Adrenal gland (tissue), 12 donors: Measurements from ENCODE around the gene APRT. TPM values are rescaled to one million over a fixed set of nuclear protein-coding genes. Genes with fewer than 3 reads are reported as not detected.
A peak's percentile ranks its signal among the peaks of the same experiment; 100 is the strongest.

Experiments
- DNase-seq, 7 donors: peaks; one replicate each; pipeline ENCODE4 v3.0.0-alpha.2; 2019 to 2020
- H3K27ac ChIP-seq, 5 donors: fragments of 200-600 bp; sonication (generic) in 4 of 5; 1 replicate in 3 of 5; 2 replicates in 2 of 5; pipeline versions ENCODE4 v1.5.1 to v1.8.0; 2016 to 2020; ENCODE audit warnings: mild to moderate bottlenecking in 1 of 5
- H3K27me3 ChIP-seq: fragments of 200-600 bp; 2 replicates; pipeline ENCODE4 v1.8.0; 2021
- H3K36me3 ChIP-seq, 2 donors: fragments of 200-600 bp; replicated peaks in 1 of 2; 1 replicate in 1 of 2; 2 replicates in 1 of 2; pipeline versions ENCODE4 v1.5.1 to v1.8.0; 2018 to 2022
- H3K4me1 ChIP-seq, 2 donors: fragments of 200-600 bp; replicated peaks in 1 of 2; 1 replicate in 1 of 2; 2 replicates in 1 of 2; pipeline versions ENCODE4 v1.5.1 to v1.8.0; 2018 to 2021
- H3K4me3 ChIP-seq, 4 donors: fragments of 200-600 bp; sonication (generic) in 3 of 4; one replicate each; pipeline ENCODE4 v1.5.1; 2016 to 2018
- H3K9me3 ChIP-seq, 3 donors: fragments of 200-600 bp; sonication (generic) in 1 of 3; replicated peaks in 1 of 3; 1 replicate in 2 of 3; 2 replicates in 1 of 3; pipeline versions ENCODE4 v1.5.1 to v1.8.0; 2016 to 2021
- CTCF ChIP-seq, 6 experiments: fragments of 450-650 bp in 4 of 6; fragments of 200-600 bp in 2 of 6; sonication (generic) in 1 of 6; IDR thresholded peaks; 1 replicate in 5 of 6; 2 replicates in 1 of 6; pipeline versions ENCODE4 v1.5.1 to v1.8.0; 2016 to 2021; ENCODE audit warnings: antibody characterized with exemption in 6 of 6, mild to moderate bottlenecking in 2 of 6, moderate library complexity in 1 of 6
- POLR2A ChIP-seq, 2 donors: fragments of 450-650 bp; IDR thresholded peaks; one replicate each; pipeline ENCODE4 v1.6.1; 2017; ENCODE audit warnings: antibody characterized with exemption in 2 of 2, mild to moderate bottlenecking in 2 of 2, moderate library complexity in 1 of 2
- WGBS, 4 donors: extraction: QIAGEN DNeasy Blood & Tissue Kit in 2 of 4; methylation state at CpG; one replicate each; pipeline versions ENCODE4 v1.1.5 to v1.1.7; 2013 to 2017; 5-methylcytosine and 5-hydroxymethylcytosine counted together
- intact Hi-C, 2 donors: fragments of 100-400 bp; cut with DNase I; formaldehyde crosslinking; loops; one replicate each; pipeline versions ENCODE4 v1.14.1 to v1.15.0; 2022 to 2023
- polyA plus RNA-seq, 3 donors: library from polyadenylated mRNA; stranded (reverse); fragments of 200-250 nt in 2 of 3; fragments of 350-450 nt in 1 of 3; fragmentation: Illumina TruSeq in 1 of 3; extraction: RNeasy Lipid Tissue Mini Kit (QIAGEN cat#74804) in 1 of 3; gene quantifications; one replicate each; pipeline ENCODE4 v1.2.3, GENCODE V29; 2013 to 2014
- total RNA-seq, 9 donors: library from RNA; depleted of rRNA in 4 of 9; stranded (reverse); fragments of >200 nt in 4 of 9; fragments of 120-200 nt in 1 of 9; fragmentation: NEBNext Ultra II Directional in 1 of 9; extraction: Animal tissue kit (Norgen Biotek cat#: 25700) in 1 of 9; gene quantifications; one replicate each; pipeline versions ENCODE4 v1.1.0 to v1.2.4, GENCODE V29; 2013 to 2023
- donor health status: healthy with polysubstance abuse.
- donor health status: Bipolar disorder and iron deficiency.
- donor health status: DM: yes; HTN: yes; CAD: no.
- donor health status: DM: no; HTN: no; CAD: no.
- donor health status: DM: no; HTN: no; CAD: no.
- donor health status: DM: yes; HTN: yes; CAD: no.

Gene APRT
- total and polyA plus RNA-seq, 12 donors = 116 to 297 (median 181) TPM

- peaks cover 0 to 17% of the 10 kb centered on the region in 2 donors for H3K4me1 ChIP-seq
- no peak for DNase-seq
- no peaks in the 10 kb centered on the region for H3K9me3 ChIP-seq
- H3K27ac ChIP-seq = peak overlapping the region in 1 of 5 donors; percentile 55
- no peaks in the 10 kb centered on the region for H3K36me3 ChIP-seq
- WGBS, 4 donors = 92 to 96% (median 93%) methylated on average over 18 to 19 of the region's 19 CpGs
- H3K4me3 ChIP-seq = no peak overlapping the region
- H3K27me3 ChIP-seq = no peaks in the 10 kb centered on the region
- intact Hi-C loops = no loop called here
- TF ChIP-seq POLR2A (IDR thresholded peaks at IDR 0.05) (no peak), CTCF (IDR thresholded peaks at IDR 0.05) (no peak)
Observed at GRCh38 chr16:88764080-88764479, 47.6 kb downstream of the APRT start.

- Histone ChIP-seq H3K4me1 (peaks cover 0 to 14% of the 10 kb centered on the region in 2 donors), H3K4me3 (no peak overlapping the region), H3K36me3 (no peaks in the 10 kb centered on the region), H3K27ac (peak overlapping the region in 1 of 5 donors; percentile 55), H3K27me3 (no peaks in the 10 kb centered on the region), H3K9me3 (no peaks in the 10 kb centered on the region)
- DNase-seq = peak in 1 of 7 donors; percentile 22
- intact Hi-C loops = no loop called here
- TF ChIP-seq CTCF (IDR thresholded peaks at IDR 0.05) (no peak), POLR2A (IDR thresholded peaks at IDR 0.05) (no peak)
- WGBS, 4 donors = 63 to 75% (median 68%) methylated on average over 11 to 14 of the region's 14 CpGs
Observed at GRCh38 chr16:88763502-88764053, 48.1 kb downstream of the APRT start.

- Histone ChIP-seq H3K4me1 (peaks cover 0 to 13% of the 10 kb centered on the region in 2 donors), H3K36me3 (no peaks in the 10 kb centered on the region), H3K9me3 (no peaks in the 10 kb centered on the region), H3K27me3 (no peaks in the 10 kb centered on the region), H3K4me3 (no peak overlapping the region), H3K27ac (peak overlapping the region in 1 of 5 donors; percentile 55)
- TF ChIP-seq POLR2A (IDR thresholded peaks at IDR 0.05) (no peak), CTCF (IDR thresholded peaks at IDR 0.05) (no peak)
- intact Hi-C loops = no loop called here
- no peak for DNase-seq
- 79 to 91% (median 82%) methylated on average over 3 to 10 of the region's 10 CpGs for WGBS, 4 donors
Observed at GRCh38 chr16:88762941-88763340, 48.8 kb downstream of the APRT start.

- 75 to 100% (median 79%) methylated on average over 2 to 16 of the region's 16 CpGs; no CpG with 5 or more reads in 1 of the 4 donors for WGBS, 4 donors
- Histone ChIP-seq H3K27ac (peak overlapping the region in 1 of 5 donors; percentile 15), H3K36me3 (no peaks in the 10 kb centered on the region), H3K9me3 (no peaks in the 10 kb centered on the region), H3K27me3 (no peaks in the 10 kb centered on the region), H3K4me1 (peaks cover 0 to 8% of the 10 kb centered on the region in 2 donors), H3K4me3 (no peak overlapping the region)
- TF ChIP-seq CTCF (IDR thresholded peaks at IDR 0.05) (no peak), POLR2A (IDR thresholded peaks at IDR 0.05) (no peak)
- no peak for DNase-seq
- intact Hi-C loops = no loop called here
Observed at GRCh38 chr16:88762258-88762870, 49.4 kb downstream of the APRT start.
